GM18951 (cell line): ENCODE data around the gene TAB2.
"Not testable (repeated sequence)": the region's sequence is repeated elsewhere in the genome, so short reads cannot be mapped to it uniquely, and the experiment has no call there.

Source experiments
- POLR2A ChIP-seq: IDR thresholded peaks from 4 replicates; pipeline ENCODE4 v1.6.1; 2011; ENCODE audit warnings: mild to moderate bottlenecking; ENCODE audit not compliant: insufficient read length, insufficient read depth; ENCODE audit errors: extremely low read depth
- in situ Hi-C: fragments of 300-500 bp; cut with MboI; formaldehyde crosslinking; loops from one replicate; pipeline ENCODE4 v1.12.0; 2022; ENCODE audit warnings: low sequenced_read_pairs, mixed read lengths, inconsistent platforms; ENCODE audit not compliant: unreplicated experiment

The TAB2 gene

GRCh38 chr6:149429427-149430360 lies 112.2 kb downstream of the TAB2 start:
- TF ChIP-seq POLR2A = no peak
- in situ Hi-C loops = loop anchor here (5.0 to 10.0 kb wide), 4 partner anchors 85 to 402 kb away; no protein-coding TSS in a partner anchor

DNA sequence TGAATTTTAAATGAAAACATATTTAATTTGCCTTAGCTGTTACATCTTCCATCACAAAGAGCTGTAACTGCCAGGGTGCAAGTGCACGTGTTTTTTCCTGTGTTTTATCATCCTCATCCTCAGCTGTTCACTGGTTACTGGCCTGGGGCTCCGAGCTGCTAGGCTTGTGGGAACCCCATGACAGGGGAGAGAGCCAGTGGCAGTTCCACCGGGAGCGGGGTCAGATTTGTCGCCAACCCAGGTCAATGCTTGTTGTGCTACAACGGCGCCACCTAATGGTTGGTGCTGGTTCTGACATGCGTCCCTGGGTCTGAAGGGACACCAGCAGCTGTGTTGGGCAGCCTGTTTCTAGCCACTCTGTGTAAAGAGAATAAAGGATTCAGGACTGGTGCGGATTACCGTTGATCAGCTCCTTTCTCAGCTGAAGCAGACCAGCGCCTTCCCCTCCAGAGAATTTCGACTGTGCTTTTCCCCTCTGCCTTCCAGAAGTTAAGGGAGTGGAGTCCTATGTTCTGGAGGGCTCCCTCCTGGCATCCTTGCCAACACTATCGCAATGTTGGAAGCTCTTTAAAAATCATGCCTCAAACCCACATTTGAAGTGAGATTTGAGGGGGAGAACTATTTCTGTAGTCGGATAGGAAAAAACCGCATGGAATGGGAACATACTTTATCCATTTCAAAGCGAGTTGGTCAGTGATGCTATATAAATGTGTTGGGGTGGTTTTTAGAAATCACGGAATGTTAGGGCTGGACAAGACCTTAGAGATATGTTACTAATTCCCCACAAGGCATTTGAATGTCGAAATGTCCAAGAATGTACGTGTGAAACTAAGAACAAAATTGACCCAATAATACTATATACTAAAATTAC lies 114.6 kb downstream of the TAB2 start:
- in situ Hi-C loops = loop anchor here (5.0 to 10.0 kb wide), 3 partner anchors 83 to 405 kb away; no protein-coding TSS in a partner anchor
- no peak for TF ChIP-seq POLR2A

DNA sequence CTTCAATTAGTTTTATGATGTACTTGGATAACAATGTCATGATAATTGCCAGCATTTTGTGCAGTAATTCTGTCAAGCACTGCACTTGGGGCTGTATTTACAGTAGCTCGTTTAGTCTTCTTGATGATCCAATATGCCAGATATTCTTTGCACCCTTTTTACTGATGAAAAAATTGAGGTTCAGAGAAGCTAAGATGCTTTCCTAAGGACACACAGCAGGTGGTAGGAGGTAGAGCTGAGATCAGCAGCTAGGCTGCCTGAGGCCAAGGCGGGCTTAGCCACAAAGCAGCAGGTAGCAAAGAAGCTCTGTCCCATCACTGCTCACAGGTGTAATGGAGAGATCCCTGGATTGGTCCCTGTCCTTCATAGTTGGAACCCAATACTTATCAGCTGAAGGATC lies 115.9 kb downstream of the TAB2 start:
- in situ Hi-C loops = loop anchor here (5.0 to 10.0 kb wide), 3 partner anchors 81 to 406 kb away; no protein-coding TSS in a partner anchor
- no peak for TF ChIP-seq POLR2A

DNA sequence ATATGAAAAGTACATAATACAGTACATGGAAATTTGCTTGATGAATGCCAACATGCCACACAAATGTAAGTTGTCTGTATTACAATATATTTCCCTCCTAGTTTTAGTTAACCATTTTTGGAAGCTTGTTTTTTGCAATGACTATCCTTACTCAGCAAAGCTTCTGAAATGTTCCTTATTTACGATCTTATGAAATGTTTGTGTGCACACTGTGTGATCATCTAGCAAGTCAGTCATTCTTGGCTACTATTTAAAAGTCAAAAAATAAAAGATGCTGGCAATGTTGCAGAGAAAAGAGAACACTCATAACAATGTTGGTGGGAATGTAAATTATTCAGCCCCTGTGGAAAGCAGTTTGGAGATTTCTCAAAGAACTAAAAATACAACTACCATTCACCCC lies 116.4 kb downstream of the TAB2 start:
- in situ Hi-C loops = loop anchor here (5.0 to 10.0 kb wide), 3 partner anchors 81 to 407 kb away; no protein-coding TSS in a partner anchor
- TF ChIP-seq POLR2A = no peak

DNA sequence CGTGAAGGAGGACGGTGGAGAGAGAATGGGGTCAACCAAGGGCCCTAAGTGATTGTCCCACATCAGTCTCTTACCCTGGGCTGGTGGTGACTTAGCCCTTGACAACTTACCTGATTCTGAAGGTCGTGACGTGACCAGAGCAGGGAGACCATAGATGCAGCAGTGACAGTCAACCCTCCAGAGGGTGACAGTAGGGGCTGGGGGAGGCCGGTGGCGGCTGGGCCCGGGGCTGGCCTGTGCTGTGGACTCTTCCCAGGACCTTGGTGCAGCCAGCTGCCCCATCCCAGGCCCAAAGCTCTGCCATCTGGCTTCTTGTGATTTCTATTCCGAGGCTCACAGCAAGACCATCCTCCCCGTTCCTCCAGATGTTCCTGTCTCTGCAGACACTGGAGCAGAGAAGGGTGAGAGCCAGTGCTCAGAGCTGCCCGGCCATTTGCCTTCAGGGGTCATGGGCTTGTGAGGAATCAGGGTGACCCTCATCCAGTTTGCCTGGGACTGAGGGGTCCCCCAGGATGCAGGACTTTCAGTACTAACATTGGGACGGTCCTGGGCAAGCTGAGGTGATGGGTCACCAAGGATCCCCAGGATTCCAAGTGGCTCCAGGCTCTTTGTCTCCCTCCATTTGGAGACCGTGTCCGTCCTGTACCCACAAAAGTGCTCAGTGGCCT lies 118.5 kb downstream of the TAB2 start:
- no peak for TF ChIP-seq POLR2A
- in situ Hi-C loops = loop anchor here (10.0 kb wide), 2 partner anchors 79 to 251 kb away; no protein-coding TSS in a partner anchor

GRCh38 chr6:149436647-149437046 lies 119.1 kb downstream of the TAB2 start:
- in situ Hi-C loops = loop anchor here (10.0 kb wide), 2 partner anchors 78 to 252 kb away; no protein-coding TSS in a partner anchor
- TF ChIP-seq POLR2A = no peak

DNA sequence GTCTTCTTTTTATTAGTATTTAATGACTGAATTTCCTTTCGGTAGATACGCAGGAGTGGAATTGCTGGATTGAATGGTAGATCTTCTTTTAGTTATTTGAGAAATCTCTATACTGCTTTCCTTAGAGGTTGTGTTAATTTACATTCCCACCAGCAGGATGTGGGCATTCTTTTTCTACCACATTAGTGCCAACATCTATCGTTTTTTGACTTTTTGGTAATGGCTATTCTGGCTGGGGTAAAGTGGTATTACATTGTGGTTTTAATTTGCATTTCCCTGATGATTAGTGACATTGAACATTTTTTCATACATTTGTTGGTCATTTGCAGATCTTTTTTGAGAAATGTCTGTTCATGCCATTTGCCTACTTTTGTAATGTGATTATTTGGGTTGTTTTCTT lies 119.7 kb downstream of the TAB2 start:
- in situ Hi-C loops = loop anchor here (10.0 kb wide), 2 partner anchors 78 to 252 kb away; no protein-coding TSS in a partner anchor
- TF ChIP-seq POLR2A = no peak

- in situ Hi-C loops = loop anchor here (10.0 kb wide), 2 partner anchors 76 to 254 kb away; no protein-coding TSS in a partner anchor
- no peak for TF ChIP-seq POLR2A
Observed at GRCh38 chr6:149438855-149439254, 121.3 kb downstream of the TAB2 start.

GRCh38 chr6:149439626-149440025 lies 122.1 kb downstream of the TAB2 start:
- in situ Hi-C loops = loop anchor here (10.0 kb wide), 2 partner anchors 75 to 255 kb away; no protein-coding TSS in a partner anchor
- TF ChIP-seq POLR2A = no peak

DNA sequence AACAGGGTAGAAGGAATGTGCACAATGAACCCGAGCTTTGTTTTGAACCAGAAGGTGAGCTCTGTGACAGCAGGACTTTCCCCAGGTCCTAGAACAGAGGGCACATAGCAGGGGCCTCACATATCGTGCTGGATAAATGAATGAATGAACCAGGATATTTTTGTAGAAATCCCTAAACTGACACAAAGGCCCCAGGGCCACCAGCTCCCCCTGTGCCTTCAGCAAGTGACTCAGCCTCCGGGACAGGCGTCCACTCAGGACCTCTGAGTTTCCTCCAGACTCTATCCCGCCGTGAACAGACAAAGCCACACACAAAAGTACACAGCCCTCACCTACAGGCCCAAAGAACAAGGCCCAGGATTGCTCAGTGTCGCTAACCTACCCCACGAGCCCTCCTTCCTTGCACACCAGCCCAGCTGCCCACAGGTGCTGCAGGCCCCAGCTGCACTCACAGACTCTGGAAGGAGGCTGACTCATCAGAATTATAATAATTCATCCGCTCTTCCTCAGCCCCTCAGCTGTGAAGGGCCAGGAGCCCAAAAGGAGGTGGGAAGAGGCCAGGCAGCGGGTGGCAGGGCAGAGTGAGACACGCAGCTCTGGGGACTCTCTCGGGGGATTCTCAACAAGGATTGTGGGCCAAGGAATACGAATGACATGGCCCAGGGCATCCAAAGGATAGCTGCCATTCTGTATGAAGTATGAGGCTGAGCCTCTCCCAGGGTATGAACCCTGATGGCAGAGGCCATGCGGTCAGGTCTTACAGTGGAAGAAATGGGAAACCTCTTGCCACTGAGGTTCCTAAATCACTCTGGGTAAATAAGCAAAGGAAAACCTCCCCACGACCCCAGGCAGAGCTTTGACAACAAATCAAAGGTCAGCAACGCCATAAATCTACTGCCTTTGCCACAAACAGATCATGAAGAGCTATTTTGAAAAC lies 123.5 kb downstream of the TAB2 start:
- TF ChIP-seq POLR2A = no peak
- in situ Hi-C loops = no loop called here

- TF ChIP-seq POLR2A = no peak
- in situ Hi-C loops = no loop called here
Observed at GRCh38 chr6:149441740-149442139, 124.2 kb downstream of the TAB2 start.

DNA sequence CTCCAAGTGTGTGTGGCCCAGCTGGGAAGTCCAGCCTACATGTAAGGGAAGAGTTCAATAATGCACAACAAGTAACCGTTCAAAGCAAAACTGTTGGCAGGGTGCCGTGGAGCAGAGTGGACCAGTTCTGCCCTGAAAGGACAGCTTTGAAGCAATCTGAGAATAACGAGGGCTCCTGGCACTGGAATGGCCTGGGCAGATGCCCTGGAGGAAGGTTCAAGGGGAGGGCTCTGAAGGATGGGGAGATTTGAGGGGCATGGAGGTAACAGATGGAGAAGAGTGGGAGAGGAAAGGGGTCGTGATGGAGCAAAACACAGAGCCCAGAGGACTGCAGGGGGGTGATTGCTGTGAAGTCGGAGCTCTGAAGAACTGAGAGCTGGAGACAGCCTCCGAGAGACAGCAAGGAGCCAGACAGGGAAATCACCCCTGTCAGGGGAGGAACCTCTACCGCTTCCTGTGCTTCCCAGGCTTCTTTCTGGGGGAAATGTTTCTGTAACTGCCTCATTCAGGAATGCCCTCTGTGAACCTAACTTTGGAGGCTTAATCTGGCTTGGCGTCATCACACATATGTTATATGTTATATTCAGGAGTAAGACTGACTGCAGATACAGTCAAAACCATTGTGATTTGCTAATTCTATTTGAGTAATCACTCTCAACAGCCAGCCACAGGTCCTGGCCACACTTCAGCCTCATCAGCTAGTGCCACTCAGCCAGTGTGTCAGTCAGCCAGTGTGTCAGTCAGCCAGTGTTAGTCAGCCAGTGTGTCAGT lies 126.1 kb downstream of the TAB2 start:
- no peak for TF ChIP-seq POLR2A
- in situ Hi-C loops = no loop called here

DNA sequence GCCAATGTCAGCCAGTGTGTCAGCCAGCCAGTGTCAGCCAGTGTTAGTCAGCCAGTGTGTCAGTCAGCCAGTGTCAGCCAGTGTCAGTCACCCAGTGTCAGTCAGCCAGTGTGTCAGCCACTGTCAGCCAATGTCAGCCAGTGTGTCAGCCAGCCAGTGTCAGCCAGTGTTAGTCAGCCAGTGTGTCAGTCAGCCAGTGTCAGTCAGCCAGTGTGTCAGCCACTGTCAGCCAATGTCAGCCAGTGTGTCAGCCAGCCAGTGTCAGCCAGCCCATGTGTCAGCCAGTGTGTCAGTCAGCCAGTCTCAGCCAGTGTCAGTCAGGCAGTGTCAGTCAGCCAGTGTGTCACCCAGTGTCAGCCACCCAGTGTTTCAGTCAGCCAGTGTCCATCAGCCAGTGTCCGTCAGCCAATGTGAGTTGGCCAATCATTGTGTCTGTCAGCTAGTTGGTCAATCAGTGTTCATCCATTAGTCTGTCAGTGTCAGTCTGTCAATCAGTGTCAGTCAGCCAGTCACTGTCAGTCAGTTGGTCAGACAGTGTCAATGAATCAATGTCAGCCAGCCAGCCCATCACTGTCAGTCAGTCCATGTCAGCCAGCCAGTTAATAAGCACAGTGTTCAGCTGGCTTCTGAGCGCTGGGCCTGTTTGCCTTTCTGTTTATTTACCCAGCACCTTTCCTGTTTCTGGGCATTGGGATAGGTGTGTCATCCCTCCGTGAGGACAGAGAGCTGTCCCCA lies 127.0 kb downstream of the TAB2 start:
- in situ Hi-C loops = not testable (repeated sequence)
